ENCODE data around the gene CFAP65. TPM values are rescaled to one million over a fixed set of nuclear protein-coding genes. Genes with fewer than 3 reads are reported as not detected.

CFAP65 gene
- total RNA-seq, 1 experiment from 2014 or later = 0.33 TPM

DNA sequence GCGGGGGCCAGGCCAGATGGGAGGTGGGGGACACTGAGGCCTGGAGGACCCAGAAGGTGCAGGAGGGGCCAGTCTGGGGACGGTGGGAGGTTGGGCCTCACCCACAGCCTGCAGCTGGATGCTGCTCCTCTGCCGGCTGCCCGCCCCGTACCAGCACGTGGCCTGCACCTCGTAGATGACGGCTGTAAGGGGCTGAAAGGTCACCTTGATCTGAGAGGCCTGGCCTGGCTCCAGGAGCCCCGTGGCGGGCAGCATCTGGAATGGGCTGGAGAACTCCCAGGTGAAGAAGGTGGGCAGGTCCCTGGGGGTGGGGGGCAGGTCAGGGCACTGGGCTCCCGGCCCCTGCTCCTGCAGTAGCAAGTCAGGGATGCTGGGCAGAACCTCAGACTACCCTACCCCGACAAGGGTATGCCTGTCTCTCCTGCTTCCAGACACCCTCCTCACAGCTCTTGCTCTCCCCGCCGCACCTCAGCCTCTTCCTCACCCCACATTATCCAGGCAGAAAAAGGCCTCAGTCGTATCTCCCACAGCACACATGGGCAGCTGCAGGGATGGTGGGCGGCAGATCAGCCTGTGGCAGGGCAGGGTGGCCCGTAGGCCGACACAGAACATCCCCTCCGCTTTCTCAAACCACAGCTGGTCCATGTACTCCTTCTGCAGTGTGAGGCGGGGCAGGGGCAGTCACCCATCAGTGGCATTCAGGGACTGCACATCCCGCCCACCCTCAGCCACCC, 10.1 kb downstream of the CFAP65 start:
- H3K4me1 ChIP-seq (ENCODE audit: control insufficient read depth, insufficient read depth, low read length) = no peaks in the 10 kb centered on the region
- no peaks in the 10 kb centered on the region for H3K36me3 ChIP-seq (ENCODE audit: control insufficient read depth, insufficient read depth, low read length)
- CTCF ChIA-PET = interaction anchor here (0.6 to 0.7 kb wide), 2 partner anchors 150 to 510 kb away, joined by 4 to 5 read pairs; partner anchors contain the start of gene WNT10A
- H3K4me3 ChIP-seq (ENCODE audit: low read depth in 2 of 2, low read length in 2 of 2) = no peak overlapping the region
- intact Hi-C loops (cut with micrococcal nuclease; ENCODE audit: unreplicated experiment) (loop anchor here (2.0 kb wide), 1 partner anchor 32 kb away; no protein-coding TSS in a partner anchor), in situ Hi-C loops (cut with HindIII; ENCODE audit: low pct_unique_long_range_greater_than_20kb, low sequenced_read_pairs) (no loop called here)
- ATAC-seq = no peak
- no peak overlapping the region for H3K27ac ChIP-seq (ENCODE audit: low read length)
- H3K9me3 ChIP-seq (ENCODE audit: control insufficient read depth, insufficient read depth, low read depth, low read length) = no peaks in the 10 kb centered on the region
- no peak for DNase-seq (ENCODE audit: low read depth, low spot score)
- H3K27me3 ChIP-seq (ENCODE audit: control insufficient read depth, insufficient read depth, low read length) = peaks cover 2% of the 10 kb centered on the region; the same call in 1 of the 2 replicates
- POLR2A ChIA-PET = no interaction called here
- no TSS peak for BruUV-seq (replicated peaks)
- TF ChIP-seq, protein P1, sequence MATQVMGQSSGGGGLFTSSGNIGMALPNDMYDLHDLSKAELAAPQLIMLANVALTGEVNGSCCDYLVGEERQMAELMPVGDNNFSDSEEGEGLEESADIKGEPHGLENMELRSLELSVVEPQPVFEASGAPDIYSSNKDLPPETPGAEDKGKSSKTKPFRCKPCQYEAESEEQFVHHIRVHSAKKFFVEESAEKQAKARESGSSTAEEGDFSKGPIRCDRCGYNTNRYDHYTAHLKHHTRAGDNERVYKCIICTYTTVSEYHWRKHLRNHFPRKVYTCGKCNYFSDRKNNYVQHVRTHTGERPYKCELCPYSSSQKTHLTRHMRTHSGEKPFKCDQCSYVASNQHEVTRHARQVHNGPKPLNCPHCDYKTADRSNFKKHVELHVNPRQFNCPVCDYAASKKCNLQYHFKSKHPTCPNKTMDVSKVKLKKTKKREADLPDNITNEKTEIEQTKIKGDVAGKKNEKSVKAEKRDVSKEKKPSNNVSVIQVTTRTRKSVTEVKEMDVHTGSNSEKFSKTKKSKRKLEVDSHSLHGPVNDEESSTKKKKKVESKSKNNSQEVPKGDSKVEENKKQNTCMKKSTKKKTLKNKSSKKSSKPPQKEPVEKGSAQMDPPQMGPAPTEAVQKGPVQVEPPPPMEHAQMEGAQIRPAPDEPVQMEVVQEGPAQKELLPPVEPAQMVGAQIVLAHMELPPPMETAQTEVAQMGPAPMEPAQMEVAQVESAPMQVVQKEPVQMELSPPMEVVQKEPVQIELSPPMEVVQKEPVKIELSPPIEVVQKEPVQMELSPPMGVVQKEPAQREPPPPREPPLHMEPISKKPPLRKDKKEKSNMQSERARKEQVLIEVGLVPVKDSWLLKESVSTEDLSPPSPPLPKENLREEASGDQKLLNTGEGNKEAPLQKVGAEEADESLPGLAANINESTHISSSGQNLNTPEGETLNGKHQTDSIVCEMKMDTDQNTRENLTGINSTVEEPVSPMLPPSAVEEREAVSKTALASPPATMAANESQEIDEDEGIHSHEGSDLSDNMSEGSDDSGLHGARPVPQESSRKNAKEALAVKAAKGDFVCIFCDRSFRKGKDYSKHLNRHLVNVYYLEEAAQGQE (IDR thresholded peaks at IDR 0.05; ENCODE audit: insufficient read depth in 1 of 2, low read depth in 2 of 2, low read length in 1 of 2) = no peak
- TF ChIP-seq TCF7L2 (IDR thresholded peaks at IDR 0.05; ENCODE audit: low read depth, low read length) (no peak), SIN3A (IDR thresholded peaks at IDR 0.05; ENCODE audit: borderline replicate concordance, insufficient read depth, low read depth, low read length) (no peak), POLR2AphosphoS5 (IDR thresholded peaks at IDR 0.05; ENCODE audit: low read depth, low read length) (no peak)
- TF ChIP-seq, protein P2, sequence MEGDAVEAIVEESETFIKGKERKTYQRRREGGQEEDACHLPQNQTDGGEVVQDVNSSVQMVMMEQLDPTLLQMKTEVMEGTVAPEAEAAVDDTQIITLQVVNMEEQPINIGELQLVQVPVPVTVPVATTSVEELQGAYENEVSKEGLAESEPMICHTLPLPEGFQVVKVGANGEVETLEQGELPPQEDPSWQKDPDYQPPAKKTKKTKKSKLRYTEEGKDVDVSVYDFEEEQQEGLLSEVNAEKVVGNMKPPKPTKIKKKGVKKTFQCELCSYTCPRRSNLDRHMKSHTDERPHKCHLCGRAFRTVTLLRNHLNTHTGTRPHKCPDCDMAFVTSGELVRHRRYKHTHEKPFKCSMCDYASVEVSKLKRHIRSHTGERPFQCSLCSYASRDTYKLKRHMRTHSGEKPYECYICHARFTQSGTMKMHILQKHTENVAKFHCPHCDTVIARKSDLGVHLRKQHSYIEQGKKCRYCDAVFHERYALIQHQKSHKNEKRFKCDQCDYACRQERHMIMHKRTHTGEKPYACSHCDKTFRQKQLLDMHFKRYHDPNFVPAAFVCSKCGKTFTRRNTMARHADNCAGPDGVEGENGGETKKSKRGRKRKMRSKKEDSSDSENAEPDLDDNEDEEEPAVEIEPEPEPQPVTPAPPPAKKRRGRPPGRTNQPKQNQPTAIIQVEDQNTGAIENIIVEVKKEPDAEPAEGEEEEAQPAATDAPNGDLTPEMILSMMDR (IDR thresholded peaks at IDR 0.05) = no peak

DNA sequence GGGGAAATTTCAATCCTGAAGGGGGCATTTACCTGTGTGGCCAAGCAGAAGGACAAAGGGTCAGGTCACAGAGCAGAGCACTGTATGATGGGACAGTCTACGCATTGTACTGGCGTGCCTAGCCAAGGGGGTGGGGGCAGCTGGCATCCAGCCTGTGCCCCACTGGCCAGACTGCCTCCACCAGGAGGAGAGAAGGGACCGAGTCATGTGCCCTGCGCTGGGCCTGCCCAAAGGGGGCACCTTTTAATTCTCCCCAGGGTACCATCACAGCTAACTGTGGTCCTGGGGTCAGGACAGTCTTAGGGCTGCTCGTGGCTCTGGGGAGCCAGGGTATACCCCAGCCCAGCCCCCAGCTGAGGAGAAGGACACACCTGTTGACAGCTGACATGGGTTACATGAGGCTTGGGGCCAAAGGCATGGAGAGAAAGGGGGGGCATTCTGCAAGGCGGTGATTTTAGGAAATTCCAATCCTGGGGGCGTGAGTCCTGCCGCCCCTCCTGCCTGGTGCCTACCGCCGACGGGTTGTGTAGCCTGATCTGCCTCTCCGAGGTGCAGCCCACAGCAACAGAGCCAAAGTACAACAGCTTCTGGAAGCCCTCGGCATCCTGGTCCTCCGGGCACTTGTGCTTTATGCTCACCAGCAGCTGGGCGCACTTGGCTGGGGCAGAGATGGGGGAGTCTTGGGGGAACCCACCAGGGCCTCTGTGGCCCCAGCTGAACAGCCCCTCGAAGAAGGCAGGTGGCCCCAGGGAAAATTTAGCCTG, 11.0 kb downstream of the CFAP65 start:
- intact Hi-C loops (cut with micrococcal nuclease; ENCODE audit: unreplicated experiment) (loop anchor here (2.0 kb wide), 1 partner anchor 32 kb away; no protein-coding TSS in a partner anchor), in situ Hi-C loops (cut with HindIII; ENCODE audit: low pct_unique_long_range_greater_than_20kb, low sequenced_read_pairs) (no loop called here)
- TF ChIP-seq TCF7L2 (IDR thresholded peaks at IDR 0.05; ENCODE audit: low read depth, low read length) = no peak
- TF ChIP-seq, protein P1 (IDR thresholded peaks at IDR 0.05; ENCODE audit: insufficient read depth in 1 of 2, low read depth in 2 of 2, low read length in 1 of 2) = no peak
- TF ChIP-seq SIN3A (IDR thresholded peaks at IDR 0.05; ENCODE audit: borderline replicate concordance, insufficient read depth, low read depth, low read length) = no peak
- TF ChIP-seq POLR2AphosphoS5 (IDR thresholded peaks at IDR 0.05; ENCODE audit: low read depth, low read length) = no peak
- TF ChIP-seq, protein P2 (IDR thresholded peaks at IDR 0.05) = no peak
- no peaks in the 10 kb centered on the region for H3K4me1 ChIP-seq (ENCODE audit: control insufficient read depth, insufficient read depth, low read length)
- BruUV-seq (replicated peaks) = no TSS peak
- ATAC-seq (no peak), DNase-seq (ENCODE audit: low read depth, low spot score) (no peak)
- ChIA-PET POLR2A (no interaction called here), CTCF (interaction anchor here (0.5 to 1.5 kb wide), 25 partner anchors 9 to 181 kb away, joined by 3 to 21 read pairs (median 4); partner anchors contain the start of genes CFAP65 and IHH)
- peaks cover 2% of the 10 kb centered on the region; the same call in 1 of the 2 replicates for H3K27me3 ChIP-seq (ENCODE audit: control insufficient read depth, insufficient read depth, low read length)
- no peak overlapping the region for H3K4me3 ChIP-seq (ENCODE audit: low read depth in 2 of 2, low read length in 2 of 2)
- H3K9me3 ChIP-seq (ENCODE audit: control insufficient read depth, insufficient read depth, low read depth, low read length) = no peaks in the 10 kb centered on the region
- H3K27ac ChIP-seq (ENCODE audit: low read length) = no peak overlapping the region
- H3K36me3 ChIP-seq (ENCODE audit: control insufficient read depth, insufficient read depth, low read length) = no peaks in the 10 kb centered on the region

Measured in Panc1 (cell line).